ENCODE measurements around the gene GPBAR1. TPM values are rescaled to one million over a fixed set of nuclear protein-coding genes. Genes with fewer than 3 reads are reported as not detected.
A peak's percentile ranks its signal among the peaks of the same experiment; 100 is the strongest.

Gene GPBAR1
- total RNA-seq, 2 donors from 2014 or later, result 3.1 to 90.3 TPM

DNA sequence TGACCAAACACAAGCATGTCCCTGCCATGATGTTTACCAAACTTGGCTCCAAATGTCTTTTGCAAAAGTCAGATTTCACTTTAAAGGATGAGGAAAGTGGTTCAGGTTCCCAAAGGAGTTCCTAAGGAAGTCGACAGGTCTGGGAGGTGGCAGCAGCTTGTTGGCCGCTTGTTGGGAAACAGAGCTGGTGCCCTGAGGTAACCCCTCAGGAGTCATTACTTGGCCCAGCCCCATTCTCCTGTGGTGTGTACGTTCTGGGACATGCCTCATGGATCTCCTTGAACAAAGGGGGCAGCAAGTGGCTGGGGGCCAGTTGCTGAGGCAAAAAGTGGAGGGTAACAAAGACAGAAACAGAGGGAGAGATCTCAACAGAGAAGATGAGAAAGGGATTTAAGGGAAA, 20.6 kb downstream of the GPBAR1 start:
- peaks cover 31 to 40% of the 10 kb centered on the region in 2 donors for H3K36me3 ChIP-seq (replicated peaks in 1 of 2; ENCODE audit: insufficient read depth in 1 of 2, low read depth in 2 of 2)
- intact Hi-C loops (cut with DNase I), result no loop called here

DNA sequence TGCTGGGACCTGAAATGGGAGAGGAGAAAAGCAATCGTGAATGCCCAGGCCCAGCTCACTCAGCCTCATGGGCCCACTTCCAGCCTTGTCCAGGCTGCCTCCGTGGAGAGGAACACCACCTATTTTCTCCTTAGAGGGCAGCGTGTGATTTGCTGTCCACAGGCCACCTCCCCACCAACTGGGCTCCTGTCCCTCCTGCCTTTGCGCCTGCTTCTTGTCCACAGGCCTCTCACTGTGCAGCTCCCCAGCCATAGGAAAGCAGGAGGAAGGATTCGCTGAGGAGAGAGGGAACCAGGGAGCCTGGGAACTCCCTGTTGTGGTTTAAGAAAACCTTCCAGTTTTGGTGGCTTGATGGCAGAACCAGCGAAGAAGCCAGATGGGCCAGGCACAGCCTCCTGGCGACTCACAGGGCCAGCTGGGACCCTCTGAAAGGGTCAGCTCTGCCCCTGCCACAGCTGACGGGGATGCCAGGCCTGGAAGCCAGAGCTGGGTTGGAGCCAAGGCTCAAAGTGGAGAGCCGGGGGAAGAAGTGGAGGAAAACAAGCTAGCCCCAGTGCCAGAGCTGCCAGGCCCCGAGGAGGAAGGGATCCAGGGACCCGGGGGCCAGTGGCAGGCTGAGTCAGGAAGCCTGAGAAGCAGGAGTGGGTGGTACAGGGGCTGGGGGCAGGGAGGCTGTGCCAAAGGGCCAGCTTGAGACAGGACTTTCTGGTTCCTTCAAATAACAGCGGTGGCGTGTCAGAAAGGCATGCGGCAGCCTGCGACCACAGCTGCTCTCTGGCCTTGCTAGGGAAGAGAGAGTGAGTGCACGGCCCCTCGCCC, 21.6 kb downstream of the GPBAR1 start:
- Histone ChIP-seq H3K4me3 (no peak overlapping the region), H3K36me3 (replicated peaks in 1 of 2; ENCODE audit: insufficient read depth in 1 of 2, low read depth in 2 of 2) (peaks cover 30% of the 10 kb centered on the region in 2 donors), H3K9me3 (no peaks in the 10 kb centered on the region), H3K27me3 (no peaks in the 10 kb centered on the region), H3K27ac (peak overlapping the region; percentile 98 to 99 (median 98)), H3K4me1 (peaks cover 93% of the 10 kb centered on the region)
- intact Hi-C loops (cut with DNase I), result no loop called here
- DNase-seq, result peak; percentile 94 to 98 (median 97)
- peak; percentile 78 for ATAC-seq
- 19 to 21% methylated on average over 14 to 17 of the region's 17 CpGs for WGBS, 2 donors
- TF ChIP-seq, protein P1, sequence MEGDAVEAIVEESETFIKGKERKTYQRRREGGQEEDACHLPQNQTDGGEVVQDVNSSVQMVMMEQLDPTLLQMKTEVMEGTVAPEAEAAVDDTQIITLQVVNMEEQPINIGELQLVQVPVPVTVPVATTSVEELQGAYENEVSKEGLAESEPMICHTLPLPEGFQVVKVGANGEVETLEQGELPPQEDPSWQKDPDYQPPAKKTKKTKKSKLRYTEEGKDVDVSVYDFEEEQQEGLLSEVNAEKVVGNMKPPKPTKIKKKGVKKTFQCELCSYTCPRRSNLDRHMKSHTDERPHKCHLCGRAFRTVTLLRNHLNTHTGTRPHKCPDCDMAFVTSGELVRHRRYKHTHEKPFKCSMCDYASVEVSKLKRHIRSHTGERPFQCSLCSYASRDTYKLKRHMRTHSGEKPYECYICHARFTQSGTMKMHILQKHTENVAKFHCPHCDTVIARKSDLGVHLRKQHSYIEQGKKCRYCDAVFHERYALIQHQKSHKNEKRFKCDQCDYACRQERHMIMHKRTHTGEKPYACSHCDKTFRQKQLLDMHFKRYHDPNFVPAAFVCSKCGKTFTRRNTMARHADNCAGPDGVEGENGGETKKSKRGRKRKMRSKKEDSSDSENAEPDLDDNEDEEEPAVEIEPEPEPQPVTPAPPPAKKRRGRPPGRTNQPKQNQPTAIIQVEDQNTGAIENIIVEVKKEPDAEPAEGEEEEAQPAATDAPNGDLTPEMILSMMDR (IDR thresholded peaks at IDR 0.05), result no peak
- peak in 2 of 3 donors; percentile 41 to 59 for TF ChIP-seq POLR2A (IDR thresholded peaks at IDR 0.05)

More for the DNA sequence above, 20.6 kb downstream of the GPBAR1 start:
- H3K9me3 ChIP-seq, result no peaks in the 10 kb centered on the region
- TF ChIP-seq, protein P1 (IDR thresholded peaks at IDR 0.05), result no peak
- no peak for TF ChIP-seq POLR2A (IDR thresholded peaks at IDR 0.05)
- H3K4me3 ChIP-seq, result no peak overlapping the region
- peak; percentile 73 to 87 (median 84) for DNase-seq
- no peaks in the 10 kb centered on the region for H3K27me3 ChIP-seq
- H3K4me1 ChIP-seq, result peaks cover 84% of the 10 kb centered on the region
- ATAC-seq, result peak; percentile 31
- WGBS, 2 donors, result 25 to 33% methylated on average over 3 of the region's 3 CpGs
- H3K27ac ChIP-seq, result peak overlapping the region; percentile 98 to 99 (median 98)

DNA sequence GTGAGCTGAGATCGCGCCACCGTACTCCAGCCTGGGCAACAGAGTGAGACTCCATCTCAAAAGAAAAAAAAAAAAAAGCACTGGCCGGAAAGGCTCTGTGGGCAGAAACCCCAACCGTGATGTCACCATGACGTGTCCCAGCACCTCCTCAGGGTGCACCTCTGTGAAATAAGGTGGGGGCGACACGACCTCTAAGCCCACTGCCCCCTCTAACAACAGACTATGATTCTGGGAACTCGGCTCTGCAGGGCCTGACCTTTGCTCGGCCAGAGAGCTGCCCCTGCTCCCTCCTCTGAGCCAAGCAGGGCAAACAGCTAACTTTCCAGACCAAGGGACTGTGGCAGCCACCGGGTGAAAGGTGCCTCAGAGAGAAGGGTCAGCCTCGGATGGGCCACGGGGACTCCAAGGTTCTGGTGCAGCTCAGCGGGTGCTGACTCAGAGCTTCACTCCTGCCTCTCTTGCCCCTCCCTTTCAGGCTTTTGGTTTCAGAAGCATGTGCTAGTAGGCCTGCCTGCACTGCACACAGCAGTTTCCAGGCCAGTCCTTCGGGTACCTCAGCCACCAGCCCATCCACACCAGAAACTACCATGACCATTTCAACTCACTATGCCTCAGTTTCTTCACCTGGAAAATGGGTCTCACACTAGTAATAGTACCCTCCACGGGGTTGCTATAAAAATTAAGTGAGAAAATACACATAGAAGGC, 23.4 kb downstream of the GPBAR1 start:
- 29 to 38% methylated on average over 15 to 16 of the region's 16 CpGs for WGBS, 2 donors
- Histone ChIP-seq H3K27me3 (no peaks in the 10 kb centered on the region), H3K36me3 (replicated peaks in 1 of 2; ENCODE audit: insufficient read depth in 1 of 2, low read depth in 2 of 2) (peaks cover 13 to 15% of the 10 kb centered on the region in 2 donors), H3K9me3 (no peaks in the 10 kb centered on the region), H3K4me3 (no peak overlapping the region), H3K4me1 (peaks cover 100% of the 10 kb centered on the region), H3K27ac (peak overlapping the region; percentile 98 to 99 (median 98))
- DNase-seq, result peak; percentile 70 to 82 (median 80)
- intact Hi-C loops (cut with DNase I), result no loop called here
- TF ChIP-seq, protein P1 (IDR thresholded peaks at IDR 0.05), result no peak
- peak in 2 of 3 donors; percentile 31 to 43 for TF ChIP-seq POLR2A (IDR thresholded peaks at IDR 0.05)
- ATAC-seq, result no peak

DNA sequence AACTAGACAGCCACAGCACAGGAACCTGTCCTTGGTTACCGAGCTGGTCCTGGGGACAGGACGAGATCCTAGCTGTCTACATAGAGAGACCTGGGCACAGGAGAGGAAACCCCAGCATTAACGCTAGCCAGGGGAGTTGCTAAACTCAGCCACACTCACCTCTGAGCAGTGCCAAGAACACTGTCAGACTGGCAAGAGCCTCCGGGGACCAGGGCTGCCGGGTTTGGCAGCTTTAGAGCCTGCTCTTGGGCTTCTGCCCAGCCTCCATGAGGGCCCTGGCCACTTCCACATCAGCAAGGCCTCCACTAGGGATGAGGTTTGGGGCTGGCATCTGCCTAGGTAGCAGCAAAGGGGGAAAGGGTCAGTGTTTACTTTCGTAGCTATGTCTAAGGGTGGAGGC, 24.8 kb downstream of the GPBAR1 start:
- H3K4me1 ChIP-seq, result peaks cover 100% of the 10 kb centered on the region
- no peaks in the 10 kb centered on the region for H3K27me3 ChIP-seq
- H3K27ac ChIP-seq, result peak overlapping the region; percentile 98 to 99 (median 98)
- 0 to 9% methylated on average over 3 to 6 of the region's 6 CpGs for WGBS, 2 donors
- TF ChIP-seq, protein P1 (IDR thresholded peaks at IDR 0.05), result no peak
- peak in 2 of 3 donors; percentile 50 to 65 for TF ChIP-seq POLR2A (IDR thresholded peaks at IDR 0.05)
- DNase-seq, result peak; percentile 86 to 94 (median 90)
- intact Hi-C loops (cut with DNase I), result no loop called here
- no peaks in the 10 kb centered on the region for H3K9me3 ChIP-seq
- ATAC-seq, result peak; percentile 43
- no peak overlapping the region for H3K4me3 ChIP-seq
- peaks cover 0 to 3% of the 10 kb centered on the region in 2 donors for H3K36me3 ChIP-seq (replicated peaks in 1 of 2; ENCODE audit: insufficient read depth in 1 of 2, low read depth in 2 of 2)

Measured in body of pancreas (tissue), 4 donors.